SH-SY5Y (cell line): ENCODE measurements around the gene LRFN2.

ENCODE experiments used
- GATA2 ChIP-seq: IDR thresholded peaks from 2 replicates; pipeline ENCODE4 v1.6.1; 2011; ENCODE audit warnings: mild to moderate bottlenecking, low read depth, low read length
- GATA3 ChIP-seq: IDR thresholded peaks from 2 replicates; pipeline ENCODE4 v1.6.1; 2011; ENCODE audit warnings: low read depth, mild to moderate bottlenecking, low read length, moderate library complexity

DNA sequence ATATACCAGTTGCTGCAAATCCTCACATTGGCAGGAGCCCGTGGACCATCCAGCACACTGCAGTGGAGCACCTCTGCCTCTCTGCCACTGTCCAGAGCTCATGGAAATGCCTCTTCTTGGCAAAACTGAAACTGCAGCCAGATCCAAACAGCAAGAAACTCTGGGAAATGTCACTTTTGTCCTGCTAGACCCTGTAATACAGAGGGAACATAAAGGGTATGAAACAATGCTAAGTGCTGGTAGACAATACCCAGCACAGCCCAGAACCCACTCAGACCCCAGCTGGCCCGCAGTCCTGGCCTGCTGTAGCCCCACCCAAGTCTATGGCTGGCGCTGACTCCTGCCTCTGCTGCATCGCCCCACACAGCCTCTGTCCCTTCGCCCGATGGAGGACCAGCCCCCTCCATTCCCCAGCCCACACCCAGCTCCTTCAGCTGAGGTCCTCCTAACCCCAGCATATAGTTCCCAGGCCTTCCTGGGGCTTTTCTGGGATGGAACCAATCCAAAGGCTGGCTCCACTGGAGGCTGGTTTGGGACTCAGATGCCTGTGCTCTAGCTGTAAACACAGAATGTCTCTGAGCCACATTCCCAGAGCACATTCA, 242.5 kb downstream of the LRFN2 start:
- TF ChIP-seq GATA2: no peak
- TF ChIP-seq GATA3: no peak
